ENCODE data around the gene DLX6.

DLX6 gene

GRCh38 chr7:97013134-97013844, 7.9 kb downstream of the DLX6 start:
- H3K36me3 ChIP-seq (ENCODE audit: control insufficient read depth, insufficient read depth, low read length): no peaks in the 10 kb centered on the region
- peaks cover 100% of the 10 kb centered on the region for H3K27me3 ChIP-seq (ENCODE audit: control insufficient read depth, insufficient read depth, low read length)
- H3K4me1 ChIP-seq (ENCODE audit: control insufficient read depth, insufficient read depth, low read length): peaks cover 7% of the 10 kb centered on the region; the same call in 1 of the 2 replicates
- no peak overlapping the region for H3K27ac ChIP-seq (ENCODE audit: low read depth, low read length)
- no peaks in the 10 kb centered on the region for H3K9me3 ChIP-seq (ENCODE audit: control insufficient read depth, insufficient read depth, low read length)
- H3K4me3 ChIP-seq (ENCODE audit: low read depth, low read length): no peak overlapping the region
- no peak overlapping the region for H3K9ac ChIP-seq (ENCODE audit: low read depth, low read length)

GRCh38 chr7:97013845-97014134, 8.4 kb downstream of the DLX6 start:
- Histone ChIP-seq H3K9me3 (ENCODE audit: control insufficient read depth, insufficient read depth, low read length) (no peaks in the 10 kb centered on the region), H3K27me3 (ENCODE audit: control insufficient read depth, insufficient read depth, low read length) (peaks cover 100% of the 10 kb centered on the region), H3K27ac (ENCODE audit: low read depth, low read length) (no peak overlapping the region), H3K4me3 (ENCODE audit: low read depth, low read length) (no peak overlapping the region), H3K9ac (ENCODE audit: low read depth, low read length) (no peak overlapping the region), H3K36me3 (ENCODE audit: control insufficient read depth, insufficient read depth, low read length) (no peaks in the 10 kb centered on the region), H3K4me1 (ENCODE audit: control insufficient read depth, insufficient read depth, low read length) (peaks cover 7% of the 10 kb centered on the region; the same call in 1 of the 2 replicates)

GRCh38 chr7:97014145-97014750, 8.9 kb downstream of the DLX6 start:
- Histone ChIP-seq H3K36me3 (ENCODE audit: control insufficient read depth, insufficient read depth, low read length) (no peaks in the 10 kb centered on the region), H3K9me3 (ENCODE audit: control insufficient read depth, insufficient read depth, low read length) (no peaks in the 10 kb centered on the region), H3K9ac (ENCODE audit: low read depth, low read length) (no peak overlapping the region), H3K4me1 (ENCODE audit: control insufficient read depth, insufficient read depth, low read length) (peaks cover 7% of the 10 kb centered on the region), H3K27ac (ENCODE audit: low read depth, low read length) (no peak overlapping the region), H3K27me3 (ENCODE audit: control insufficient read depth, insufficient read depth, low read length) (peaks cover 100% of the 10 kb centered on the region), H3K4me3 (ENCODE audit: low read depth, low read length) (no peak overlapping the region)

GRCh38 chr7:97015279-97015678, 9.9 kb downstream of the DLX6 start:
- Histone ChIP-seq H3K36me3 (ENCODE audit: control insufficient read depth, insufficient read depth, low read length) (no peaks in the 10 kb centered on the region), H3K4me3 (ENCODE audit: low read depth, low read length) (no peak overlapping the region), H3K9ac (ENCODE audit: low read depth, low read length) (no peak overlapping the region), H3K4me1 (ENCODE audit: control insufficient read depth, insufficient read depth, low read length) (peaks cover 7% of the 10 kb centered on the region; the same call in 1 of the 2 replicates), H3K9me3 (ENCODE audit: control insufficient read depth, insufficient read depth, low read length) (no peaks in the 10 kb centered on the region), H3K27me3 (ENCODE audit: control insufficient read depth, insufficient read depth, low read length) (peaks cover 100% of the 10 kb centered on the region), H3K27ac (ENCODE audit: low read depth, low read length) (no peak overlapping the region)

GRCh38 chr7:97015756-97016380, 10.5 kb downstream of the DLX6 start:
- no peak overlapping the region for H3K9ac ChIP-seq (ENCODE audit: low read depth, low read length)
- H3K36me3 ChIP-seq (ENCODE audit: control insufficient read depth, insufficient read depth, low read length): no peaks in the 10 kb centered on the region
- peaks cover 13% of the 10 kb centered on the region for H3K4me1 ChIP-seq (ENCODE audit: control insufficient read depth, insufficient read depth, low read length)
- peaks cover 100% of the 10 kb centered on the region for H3K27me3 ChIP-seq (ENCODE audit: control insufficient read depth, insufficient read depth, low read length)
- no peak overlapping the region for H3K27ac ChIP-seq (ENCODE audit: low read depth, low read length)
- H3K9me3 ChIP-seq (ENCODE audit: control insufficient read depth, insufficient read depth, low read length): no peaks in the 10 kb centered on the region
- H3K4me3 ChIP-seq (ENCODE audit: low read depth, low read length): no peak overlapping the region

- Histone ChIP-seq H3K27me3 (ENCODE audit: control insufficient read depth, insufficient read depth, low read length) (peaks cover 100% of the 10 kb centered on the region), H3K9me3 (ENCODE audit: control insufficient read depth, insufficient read depth, low read length) (no peaks in the 10 kb centered on the region), H3K9ac (ENCODE audit: low read depth, low read length) (no peak overlapping the region), H3K36me3 (ENCODE audit: control insufficient read depth, insufficient read depth, low read length) (no peaks in the 10 kb centered on the region), H3K4me3 (ENCODE audit: low read depth, low read length) (peak overlapping the region; percentile 41), H3K4me1 (ENCODE audit: control insufficient read depth, insufficient read depth, low read length) (peaks cover 18% of the 10 kb centered on the region), H3K27ac (ENCODE audit: low read depth, low read length) (no peak overlapping the region)
Observed at GRCh38 chr7:97016381-97017191, 11.2 kb downstream of the DLX6 start.

DNA sequence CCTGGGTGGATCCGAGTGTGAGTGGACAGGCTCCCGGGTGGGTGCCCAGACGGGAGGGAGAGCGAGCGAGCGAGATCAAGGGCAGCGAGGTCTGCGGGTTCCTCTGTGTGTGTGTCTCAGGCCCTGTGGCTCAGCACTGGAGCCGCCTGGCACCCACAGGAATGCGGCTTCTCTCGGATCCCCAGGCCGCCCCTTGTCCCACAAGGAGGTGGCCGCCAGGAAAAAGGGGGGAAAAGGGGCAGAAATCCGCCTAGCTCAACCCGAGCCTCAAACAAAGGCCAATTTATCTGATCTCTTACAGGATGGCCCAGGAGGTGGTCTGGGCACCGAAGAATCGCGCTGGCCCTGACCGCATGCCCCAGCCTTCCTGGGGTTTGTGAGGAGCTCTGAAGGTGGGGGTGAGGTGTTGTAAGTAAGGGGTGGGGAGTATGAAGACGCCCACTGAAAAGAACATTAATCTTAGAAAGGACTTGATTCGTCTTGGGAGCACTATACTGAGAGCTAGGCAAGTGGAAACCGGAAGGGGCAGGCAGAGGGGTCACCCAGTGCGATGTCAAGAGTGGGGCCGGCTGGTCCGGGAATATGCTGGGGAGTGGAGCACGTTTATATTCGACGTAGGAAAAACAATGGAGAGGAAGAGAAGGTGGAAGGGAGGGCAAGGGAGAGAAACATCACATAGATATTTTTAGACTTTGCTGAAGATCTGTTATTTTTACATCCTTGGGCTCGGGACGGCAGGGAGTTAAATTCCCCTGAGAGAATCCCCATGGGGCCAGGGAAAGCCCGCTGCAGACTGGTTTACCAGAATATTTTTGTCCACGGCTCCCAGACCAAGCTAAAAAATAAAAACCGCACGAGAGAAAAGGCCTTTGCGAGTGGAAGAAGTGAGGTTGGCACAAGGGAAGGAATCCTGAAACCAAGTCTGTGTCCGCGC, 12.1 kb downstream of the DLX6 start:
- Histone ChIP-seq H3K9me3 (ENCODE audit: control insufficient read depth, insufficient read depth, low read length) (no peaks in the 10 kb centered on the region), H3K4me3 (ENCODE audit: low read depth, low read length) (peak overlapping the region; percentile 41; the same call in 1 of the 2 replicates), H3K4me1 (ENCODE audit: control insufficient read depth, insufficient read depth, low read length) (peaks cover 26% of the 10 kb centered on the region), H3K9ac (ENCODE audit: low read depth, low read length) (no peak overlapping the region), H3K36me3 (ENCODE audit: control insufficient read depth, insufficient read depth, low read length) (no peaks in the 10 kb centered on the region), H3K27ac (ENCODE audit: low read depth, low read length) (no peak overlapping the region), H3K27me3 (ENCODE audit: control insufficient read depth, insufficient read depth, low read length) (peaks cover 100% of the 10 kb centered on the region)

DNA sequence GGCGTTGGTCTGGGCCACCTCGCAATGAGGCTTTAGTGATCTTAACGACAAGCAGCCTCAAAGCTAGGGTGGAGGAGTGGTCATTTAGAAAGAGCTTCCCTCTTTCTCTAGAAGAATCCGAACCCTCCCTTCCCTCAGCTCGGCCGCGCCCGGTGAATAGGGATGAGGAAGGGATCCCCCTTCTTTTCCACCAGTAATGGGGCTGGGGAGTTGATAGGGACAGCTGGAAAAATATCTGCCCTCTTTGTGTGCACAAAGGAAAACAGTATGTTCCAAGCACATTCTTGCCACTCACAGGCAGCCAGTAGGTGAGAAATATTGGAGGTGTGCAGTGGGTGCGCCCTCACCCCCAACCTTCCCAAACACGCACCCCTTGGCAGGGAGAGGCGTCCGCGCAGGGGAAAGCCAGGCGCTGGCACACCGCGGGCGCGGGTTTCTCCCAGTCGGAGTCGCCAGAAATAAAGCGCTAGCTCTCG, 12.8 kb downstream of the DLX6 start:
- no peaks in the 10 kb centered on the region for H3K36me3 ChIP-seq (ENCODE audit: control insufficient read depth, insufficient read depth, low read length)
- H3K4me3 ChIP-seq (ENCODE audit: low read depth, low read length): no peak overlapping the region
- no peak overlapping the region for H3K9ac ChIP-seq (ENCODE audit: low read depth, low read length)
- no peak overlapping the region for H3K27ac ChIP-seq (ENCODE audit: low read depth, low read length)
- peaks cover 30% of the 10 kb centered on the region for H3K4me1 ChIP-seq (ENCODE audit: control insufficient read depth, insufficient read depth, low read length)
- peaks cover 100% of the 10 kb centered on the region for H3K27me3 ChIP-seq (ENCODE audit: control insufficient read depth, insufficient read depth, low read length)
- no peaks in the 10 kb centered on the region for H3K9me3 ChIP-seq (ENCODE audit: control insufficient read depth, insufficient read depth, low read length)

- Histone ChIP-seq H3K27me3 (ENCODE audit: control insufficient read depth, insufficient read depth, low read length) (peaks cover 100% of the 10 kb centered on the region), H3K4me3 (ENCODE audit: low read depth, low read length) (no peak overlapping the region), H3K9ac (ENCODE audit: low read depth, low read length) (no peak overlapping the region), H3K9me3 (ENCODE audit: control insufficient read depth, insufficient read depth, low read length) (no peaks in the 10 kb centered on the region), H3K4me1 (ENCODE audit: control insufficient read depth, insufficient read depth, low read length) (peaks cover 34% of the 10 kb centered on the region), H3K27ac (ENCODE audit: low read depth, low read length) (no peak overlapping the region), H3K36me3 (ENCODE audit: control insufficient read depth, insufficient read depth, low read length) (no peaks in the 10 kb centered on the region)
Observed at GRCh38 chr7:97018791-97019531, 13.6 kb downstream of the DLX6 start.

All from HUES48 (cell line).